Gastroesophageal sphincter (tissue), 3 donors: ENCODE results near the gene MRPL38.

ENCODE experiments used
- EP300 ChIP-seq: sonication (generic); formaldehyde crosslinking; IDR thresholded peaks from one replicate; pipeline ENCODE4 v1.6.1; 2017; ENCODE audit warnings: antibody characterized with exemption, mild to moderate bottlenecking
- POLR2A ChIP-seq, 2 donors: fragments of 450-650 bp; IDR thresholded peaks; one replicate each; pipeline ENCODE4 v1.6.1; 2017; ENCODE audit warnings: antibody characterized with exemption in 2 of 2, mild to moderate bottlenecking in 2 of 2, moderate library complexity in 1 of 2
- POLR2AphosphoS5 ChIP-seq: sonication (generic); formaldehyde crosslinking; IDR thresholded peaks from one replicate; pipeline ENCODE4 v1.6.1; 2017; ENCODE audit warnings: antibody characterized with exemption
- TF ChIP-seq, protein P1 (sequence below), 4 experiments: fragments of 200-600 bp in 2 of 4; fragments of 450-650 bp in 2 of 4; sonication (generic) in 1 of 4; IDR thresholded peaks; one replicate each; pipeline ENCODE4 v1.5.1; 2017 to 2019; ENCODE audit warnings: antibody characterized with exemption in 4 of 4, mild to moderate bottlenecking in 2 of 4, moderate library complexity in 2 of 4

DNA sequence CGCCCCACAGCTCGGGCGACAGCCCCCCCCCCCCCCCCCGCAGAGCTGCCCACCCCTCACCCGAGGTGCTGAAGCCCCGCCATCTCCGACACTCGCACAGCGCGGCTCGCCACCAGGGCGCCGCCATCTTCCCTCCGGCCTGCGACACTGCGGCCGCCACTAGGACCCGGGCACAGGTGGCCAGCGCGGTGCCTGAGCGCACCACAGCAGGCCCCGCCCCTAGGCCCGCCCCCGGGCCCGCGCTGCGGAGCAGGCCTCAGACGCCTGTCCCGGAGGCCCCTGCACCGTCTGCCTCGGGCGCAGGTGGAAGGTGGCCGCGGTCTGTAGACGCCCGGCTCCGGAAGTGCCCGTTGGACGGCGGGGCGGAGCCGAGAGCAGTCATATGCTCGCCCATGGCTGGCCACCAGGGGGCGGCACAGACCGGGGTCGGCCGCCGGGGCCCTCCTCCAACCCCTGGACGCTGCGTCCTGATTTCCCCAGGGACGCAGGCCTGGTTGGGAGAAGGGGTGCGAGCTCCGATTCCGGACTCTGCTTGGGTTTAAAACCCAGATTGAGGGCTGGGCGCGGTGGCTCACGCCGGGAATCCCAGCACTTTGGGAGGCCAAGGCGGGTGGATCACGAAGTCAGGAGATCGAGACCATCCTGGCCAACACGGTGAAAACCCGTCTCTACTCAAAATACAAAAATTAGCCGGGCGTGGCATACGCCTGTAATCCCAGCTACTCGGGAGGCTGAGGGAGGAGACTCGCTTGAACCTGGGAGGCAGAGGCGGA lies at the start of gene MRPL38:
- TF ChIP-seq POLR2AphosphoS5 (peak; percentile 56), EP300 (no peak), POLR2A (IDR thresholded peaks at IDR 0.05) (peak; percentile 64 to 72)
- TF ChIP-seq, protein P1, sequence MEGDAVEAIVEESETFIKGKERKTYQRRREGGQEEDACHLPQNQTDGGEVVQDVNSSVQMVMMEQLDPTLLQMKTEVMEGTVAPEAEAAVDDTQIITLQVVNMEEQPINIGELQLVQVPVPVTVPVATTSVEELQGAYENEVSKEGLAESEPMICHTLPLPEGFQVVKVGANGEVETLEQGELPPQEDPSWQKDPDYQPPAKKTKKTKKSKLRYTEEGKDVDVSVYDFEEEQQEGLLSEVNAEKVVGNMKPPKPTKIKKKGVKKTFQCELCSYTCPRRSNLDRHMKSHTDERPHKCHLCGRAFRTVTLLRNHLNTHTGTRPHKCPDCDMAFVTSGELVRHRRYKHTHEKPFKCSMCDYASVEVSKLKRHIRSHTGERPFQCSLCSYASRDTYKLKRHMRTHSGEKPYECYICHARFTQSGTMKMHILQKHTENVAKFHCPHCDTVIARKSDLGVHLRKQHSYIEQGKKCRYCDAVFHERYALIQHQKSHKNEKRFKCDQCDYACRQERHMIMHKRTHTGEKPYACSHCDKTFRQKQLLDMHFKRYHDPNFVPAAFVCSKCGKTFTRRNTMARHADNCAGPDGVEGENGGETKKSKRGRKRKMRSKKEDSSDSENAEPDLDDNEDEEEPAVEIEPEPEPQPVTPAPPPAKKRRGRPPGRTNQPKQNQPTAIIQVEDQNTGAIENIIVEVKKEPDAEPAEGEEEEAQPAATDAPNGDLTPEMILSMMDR (IDR thresholded peaks at IDR 0.05) = peak in 3 of 4 experiments; percentile 98 to 100 (median 100)
